NT2/D1 (cell line): Measurements from ENCODE around the gene CDC42SE2.

Experiments
- DNase-seq: peaks from one replicate; pipeline ENCODE4 v3.0.0-alpha.2; 2011; ENCODE audit warnings: low read depth, low spot score
- H3K27me3 ChIP-seq: 2 replicates; pipeline ENCODE4 v1.6.0; 2011; ENCODE audit warnings: mild to moderate bottlenecking; ENCODE audit not compliant: insufficient read length, insufficient read depth
- H3K36me3 ChIP-seq: 2 replicates; pipeline ENCODE4 v1.6.1; 2011; ENCODE audit warnings: mild to moderate bottlenecking, low read length, mixed read lengths; ENCODE audit not compliant: insufficient read depth, insufficient read length
- H3K4me1 ChIP-seq: 2 replicates; pipeline ENCODE4 v1.5.1; 2011; ENCODE audit not compliant: insufficient read depth, insufficient read length
- H3K4me3 ChIP-seq: 2 replicates; pipeline ENCODE4 v1.5.1; 2011; ENCODE audit warnings: low read depth; ENCODE audit not compliant: insufficient read length
- H3K9ac ChIP-seq: 2 replicates; pipeline ENCODE4 v1.6.0; 2011; ENCODE audit warnings: low read depth; ENCODE audit not compliant: insufficient read length
- H3K9me3 ChIP-seq: 2 replicates; pipeline ENCODE4 v1.5.1; 2011; ENCODE audit warnings: mild to moderate bottlenecking, low read length; ENCODE audit not compliant: insufficient read depth
- SUZ12 ChIP-seq: IDR thresholded peaks from 2 replicates; pipeline ENCODE4 v1.6.1; 2011; ENCODE audit not compliant: insufficient read length, insufficient read depth; ENCODE audit errors: extremely low read depth
- YY1 ChIP-seq: IDR thresholded peaks from 2 replicates; pipeline ENCODE4 v1.6.1; 2011; ENCODE audit not compliant: insufficient read length, insufficient read depth
- ZNF274 ChIP-seq: IDR thresholded peaks from 2 replicates; pipeline ENCODE4 v1.6.1; 2011; ENCODE audit warnings: mild to moderate bottlenecking, low read depth, low read length

Gene CDC42SE2

DNA sequence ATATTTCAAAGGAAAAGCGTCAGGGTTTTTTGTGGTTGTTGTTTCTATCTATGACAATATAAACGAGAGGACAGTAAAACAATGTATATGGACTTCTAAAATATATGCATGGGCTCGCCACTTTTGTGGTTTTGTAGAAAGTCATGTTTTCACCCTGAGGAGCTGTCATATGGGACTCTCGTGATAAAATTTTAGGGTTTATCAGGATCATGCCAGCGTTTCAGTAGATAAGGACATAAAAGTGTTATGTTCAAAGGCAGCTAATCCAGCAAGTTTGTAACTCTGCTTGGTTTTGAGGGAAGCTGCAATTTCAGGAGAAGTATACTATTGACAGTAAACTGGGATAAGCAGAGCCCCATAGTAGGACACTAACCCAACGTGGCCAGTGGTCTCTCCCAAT, 120.3 kb downstream of the CDC42SE2 start:
- Histone ChIP-seq H3K27me3 (no peaks in the 10 kb centered on the region), H3K4me3 (no peak overlapping the region), H3K4me1 (no peaks in the 10 kb centered on the region), H3K9ac (no peak overlapping the region), H3K9me3 (no peaks in the 10 kb centered on the region), H3K36me3 (no peaks in the 10 kb centered on the region)
- TF ChIP-seq YY1 = no peak
- TF ChIP-seq ZNF274 = no peak
- no peak for TF ChIP-seq SUZ12
- no peak for DNase-seq

DNA sequence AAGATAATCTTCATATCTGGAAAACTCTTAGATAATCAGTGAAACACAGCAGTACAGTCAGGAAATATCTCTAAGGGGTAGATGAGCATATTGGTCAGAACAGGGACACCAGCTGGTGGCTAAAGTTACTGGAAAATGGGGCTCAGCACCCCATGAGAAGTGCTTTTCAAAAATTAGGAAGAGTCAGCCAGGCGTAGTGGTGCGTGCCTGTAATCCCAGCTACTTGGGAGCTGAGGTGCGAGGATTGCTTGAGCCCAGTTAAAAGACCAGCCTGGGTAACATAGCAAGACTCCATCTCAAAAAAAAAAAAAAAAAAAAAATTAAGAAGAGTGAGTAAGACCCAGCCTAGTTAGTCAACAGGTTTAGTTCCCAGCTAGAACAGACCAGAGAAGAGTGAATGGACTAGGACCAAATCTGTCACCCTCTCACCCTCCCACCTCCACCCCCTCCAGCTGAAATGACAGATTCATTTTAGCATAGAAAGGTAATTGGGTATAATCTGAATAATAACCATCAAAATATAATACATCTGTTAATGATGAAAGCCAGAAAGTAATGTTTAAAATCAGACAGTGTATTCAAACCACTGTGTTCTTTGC, 120.9 kb downstream of the CDC42SE2 start:
- no peaks in the 10 kb centered on the region for H3K4me1 ChIP-seq
- TF ChIP-seq ZNF274 (no peak), SUZ12 (no peak), YY1 (no peak)
- no peaks in the 10 kb centered on the region for H3K9me3 ChIP-seq
- H3K4me3 ChIP-seq = no peak overlapping the region
- H3K36me3 ChIP-seq = no peaks in the 10 kb centered on the region
- no peak for DNase-seq
- H3K9ac ChIP-seq = no peak overlapping the region
- no peaks in the 10 kb centered on the region for H3K27me3 ChIP-seq

DNA sequence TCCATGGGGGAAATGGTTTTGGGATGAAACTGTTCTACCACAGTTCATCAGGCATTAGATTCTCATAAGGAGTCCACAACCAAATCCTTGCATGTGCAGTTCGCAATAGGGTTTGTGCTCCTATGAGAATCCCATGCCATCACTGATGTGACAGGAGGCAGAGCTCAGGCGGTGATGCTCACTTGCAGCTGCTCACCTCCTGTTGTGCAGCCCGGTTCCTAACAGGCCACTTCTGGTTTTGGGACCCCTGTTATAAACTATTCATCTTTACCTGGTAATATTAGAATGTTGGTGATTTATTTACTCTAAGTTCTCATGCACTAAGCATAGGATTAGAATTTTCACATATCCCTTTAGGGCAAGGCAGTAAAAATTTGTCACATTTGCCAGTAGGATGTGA, 122.3 kb downstream of the CDC42SE2 start:
- H3K4me1 ChIP-seq = no peaks in the 10 kb centered on the region
- no peak overlapping the region for H3K9ac ChIP-seq
- no peak for DNase-seq
- no peaks in the 10 kb centered on the region for H3K36me3 ChIP-seq
- H3K4me3 ChIP-seq = no peak overlapping the region
- TF ChIP-seq SUZ12 = no peak
- no peak for TF ChIP-seq YY1
- TF ChIP-seq ZNF274 = no peak
- H3K9me3 ChIP-seq = no peaks in the 10 kb centered on the region
- no peaks in the 10 kb centered on the region for H3K27me3 ChIP-seq

DNA sequence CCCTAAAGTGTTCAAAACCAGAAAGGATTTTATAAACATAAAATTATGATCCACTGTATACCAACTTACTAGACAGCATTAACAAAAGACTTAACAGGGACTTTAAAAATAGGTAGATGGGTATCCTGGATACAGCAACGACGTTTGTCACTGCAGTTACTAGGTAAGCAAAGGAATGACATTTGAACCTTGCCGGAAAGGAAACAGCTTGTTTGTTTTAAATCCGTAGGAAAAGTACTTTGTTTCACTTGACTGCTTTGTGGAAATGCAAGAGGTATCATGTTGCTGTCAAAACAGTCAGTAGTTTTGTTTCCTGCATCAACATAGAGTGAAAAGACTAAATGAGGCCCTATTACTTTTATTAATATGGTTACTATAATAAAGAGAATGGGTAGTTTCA, 122.9 kb downstream of the CDC42SE2 start:
- Histone ChIP-seq H3K9me3 (no peaks in the 10 kb centered on the region), H3K4me1 (no peaks in the 10 kb centered on the region), H3K27me3 (no peaks in the 10 kb centered on the region), H3K36me3 (peaks cover under 1% of the 10 kb centered on the region), H3K9ac (no peak overlapping the region), H3K4me3 (no peak overlapping the region)
- TF ChIP-seq YY1 (no peak), ZNF274 (no peak), SUZ12 (no peak)
- DNase-seq = no peak

DNA sequence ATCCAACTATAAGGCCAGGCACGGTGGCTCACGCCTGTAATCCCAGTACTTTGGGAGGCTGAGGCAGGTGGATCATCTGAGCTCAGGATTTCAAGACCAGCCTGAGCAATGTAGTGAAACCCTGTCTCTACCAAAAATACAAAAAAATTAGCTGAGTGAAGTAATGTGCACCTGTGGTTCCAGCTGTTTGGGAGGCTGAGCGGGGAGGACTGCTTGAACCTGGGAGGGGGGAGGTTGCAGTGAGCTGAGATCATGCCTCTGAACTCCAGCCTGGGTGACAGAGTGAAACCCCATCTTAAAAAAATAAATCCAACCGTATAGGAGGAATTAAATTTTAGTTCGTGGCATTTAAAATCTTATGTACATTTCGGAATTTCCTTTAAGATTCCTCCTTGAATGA, 123.4 kb downstream of the CDC42SE2 start:
- Histone ChIP-seq H3K27me3 (no peaks in the 10 kb centered on the region), H3K9me3 (no peaks in the 10 kb centered on the region), H3K4me1 (no peaks in the 10 kb centered on the region), H3K4me3 (no peak overlapping the region), H3K9ac (no peak overlapping the region), H3K36me3 (peaks cover 4% of the 10 kb centered on the region)
- DNase-seq = no peak
- TF ChIP-seq ZNF274 = no peak
- no peak for TF ChIP-seq SUZ12

DNA sequence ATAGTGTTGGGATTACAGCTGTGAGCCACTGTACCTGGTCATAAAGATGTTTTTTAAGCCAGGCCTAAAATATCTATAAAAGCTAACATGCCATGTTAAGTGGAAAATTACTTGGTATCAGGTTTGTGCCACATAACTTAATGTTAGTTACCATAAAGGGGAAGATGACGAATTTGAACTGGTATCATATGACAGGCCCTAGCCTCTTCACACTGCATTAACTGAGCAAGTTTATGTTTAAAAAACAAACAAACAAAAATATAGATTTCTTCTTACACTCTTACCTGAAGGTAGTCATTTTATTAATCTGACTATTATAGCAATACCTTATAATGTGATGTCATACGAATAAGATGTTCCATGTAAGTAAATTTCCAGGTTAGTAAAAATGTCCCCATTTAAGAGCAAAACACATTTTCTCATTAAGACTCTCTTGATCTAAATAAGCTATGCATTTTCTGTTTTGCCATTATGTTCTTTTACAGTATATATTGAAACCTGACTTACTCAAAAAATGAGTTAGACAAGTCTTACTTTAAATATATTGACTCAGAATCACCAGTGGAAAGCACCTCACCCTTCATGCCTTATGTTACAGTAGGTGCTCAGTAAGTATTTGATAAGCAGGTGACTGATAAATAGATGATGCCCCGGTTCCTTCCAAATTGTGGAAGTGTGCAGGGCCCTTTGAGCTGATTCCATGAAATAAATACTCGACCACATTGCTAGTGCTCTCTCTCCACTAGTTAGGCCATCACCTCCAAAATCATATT, 125.4 kb downstream of the CDC42SE2 start:
- Histone ChIP-seq H3K4me1 (no peaks in the 10 kb centered on the region), H3K9me3 (no peaks in the 10 kb centered on the region), H3K27me3 (no peaks in the 10 kb centered on the region), H3K9ac (no peak overlapping the region), H3K4me3 (no peak overlapping the region), H3K36me3 (peaks cover 4% of the 10 kb centered on the region)
- DNase-seq = no peak
- TF ChIP-seq ZNF274 (no peak), YY1 (no peak), SUZ12 (no peak)

DNA sequence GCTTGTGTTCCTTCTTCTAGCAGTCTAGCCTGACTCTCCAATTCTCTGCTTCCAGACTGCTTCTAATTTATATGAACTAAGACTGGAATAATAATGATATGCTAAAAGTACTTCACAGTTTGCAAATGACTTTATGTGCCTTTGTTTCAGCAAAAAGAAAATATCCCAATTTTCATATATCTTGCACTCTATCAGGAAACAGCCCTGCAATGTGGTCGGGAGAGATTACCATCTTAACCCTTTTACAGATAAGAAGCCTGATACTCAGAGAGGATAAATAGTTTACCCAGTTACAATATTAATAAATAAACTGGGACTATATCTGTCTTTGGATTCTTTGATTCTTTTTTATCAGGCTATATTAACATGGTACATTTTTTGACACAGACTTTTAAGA, 126.0 kb downstream of the CDC42SE2 start:
- Histone ChIP-seq H3K27me3 (no peaks in the 10 kb centered on the region), H3K36me3 (peaks cover 7% of the 10 kb centered on the region), H3K4me3 (no peak overlapping the region), H3K9ac (no peak overlapping the region), H3K4me1 (no peaks in the 10 kb centered on the region), H3K9me3 (no peaks in the 10 kb centered on the region)
- no peak for DNase-seq
- TF ChIP-seq SUZ12 (no peak), ZNF274 (no peak)
